SH-SY5Y (cell line): ENCODE measurements around the gene NUCB2.

Source experiments
- GATA2 ChIP-seq: IDR thresholded peaks from 2 replicates; pipeline ENCODE4 v1.6.1; 2011; ENCODE audit warnings: mild to moderate bottlenecking, low read depth, low read length
- GATA3 ChIP-seq: IDR thresholded peaks from 2 replicates; pipeline ENCODE4 v1.6.1; 2011; ENCODE audit warnings: low read depth, mild to moderate bottlenecking, low read length, moderate library complexity

DNA sequence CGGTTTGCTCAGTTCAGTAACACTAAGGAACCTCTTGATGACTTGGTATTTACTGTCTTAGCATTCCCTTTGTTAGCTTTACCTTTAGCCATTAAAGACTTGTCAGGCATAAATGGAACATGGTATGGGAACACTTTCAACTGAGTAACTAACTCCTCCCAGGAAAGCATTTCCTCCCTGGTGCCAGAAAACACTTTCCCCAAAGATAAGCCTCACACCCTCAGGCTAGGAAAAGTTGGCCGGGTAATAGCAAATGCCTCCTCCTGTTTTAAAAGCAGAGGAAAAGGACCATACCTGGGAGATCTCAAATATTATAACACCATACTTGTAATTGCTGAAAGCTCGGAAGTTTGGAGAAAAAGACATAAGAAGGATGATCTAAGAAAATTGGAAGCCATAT, 100.0 kb downstream of the NUCB2 start:
- TF ChIP-seq GATA2 (no peak), GATA3 (no peak)
